Progenitor cell of endocrine pancreas (in vitro differentiated cells): ENCODE measurements around the gene PLXNB1. TPM values are rescaled to one million over a fixed set of nuclear protein-coding genes. Genes with fewer than 3 reads are reported as not detected.

ENCODE experiments used
- DNase-seq: peaks from one replicate; pipeline ENCODE4 v3.0.0; 2021; ENCODE audit warnings: low spot score; ENCODE audit not compliant: unreplicated experiment
- H3K27ac Mint-ChIP-seq: 2 replicates; pipeline ENCODE4 v1.8.0; 2021; ENCODE audit warnings: mild to moderate bottlenecking, moderate library complexity, mixed read lengths
- H3K27me3 Mint-ChIP-seq: 2 replicates; pipeline ENCODE4 v1.8.0; 2021; ENCODE audit warnings: mixed read lengths
- H3K36me3 Mint-ChIP-seq: 2 replicates; pipeline ENCODE4 v1.8.0; 2022; ENCODE audit warnings: mixed read lengths; ENCODE audit not compliant: insufficient read depth
- H3K4me1 Mint-ChIP-seq: 2 replicates; pipeline ENCODE4 v1.8.0; 2021; ENCODE audit warnings: low read depth, mixed read lengths
- H3K4me3 Mint-ChIP-seq: 2 replicates; pipeline ENCODE4 v1.8.0; 2021; ENCODE audit warnings: low read depth, mild to moderate bottlenecking, moderate library complexity, mixed read lengths
- H3K9me3 Mint-ChIP-seq: 2 replicates; pipeline ENCODE4 v1.8.0; 2021; ENCODE audit warnings: low read depth, mixed read lengths
- CTCF ChIP-seq: fragments of 200-600 bp; sonication (generic); IDR thresholded peaks from one replicate; pipeline ENCODE4 v1.5.0; 2021; ENCODE audit warnings: antibody characterized with exemption, mild to moderate bottlenecking; ENCODE audit not compliant: unreplicated experiment
- total RNA-seq: library from RNA; stranded (reverse); gene quantifications from 2 replicates; pipeline ENCODE4 v1.2.1, GENCODE V29; 2021

The PLXNB1 gene
- total RNA-seq, 1 donor from 2014 or later = 543 TPM

DNA sequence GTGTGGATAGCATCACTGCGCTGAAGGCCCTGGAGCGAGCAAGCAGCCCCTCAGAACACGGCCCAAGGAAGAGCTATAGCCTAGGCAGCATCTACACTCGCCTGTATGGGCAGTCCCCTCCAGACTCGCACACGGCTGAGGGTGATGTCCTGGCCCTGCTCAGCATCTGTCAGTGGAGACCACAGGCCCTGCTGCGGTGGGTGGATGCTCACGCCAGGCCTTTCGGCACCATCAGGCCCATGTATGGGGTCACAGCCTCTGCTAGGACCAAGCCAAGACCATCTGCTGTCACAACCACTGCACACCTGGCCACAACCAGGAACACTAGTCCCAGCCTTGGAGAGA lies 37.2 kb upstream of the PLXNB1 start:
- Mint-ChIP-seq H3K4me1 (peaks cover 18% of the 10 kb centered on the region), H3K27ac (peak overlapping the region; percentile 98), H3K4me3 (no peak overlapping the region), H3K9me3 (no peaks in the 10 kb centered on the region), H3K36me3 (peaks cover 9% of the 10 kb centered on the region), H3K27me3 (no peaks in the 10 kb centered on the region)
- DNase-seq = no peak
- no peak for TF ChIP-seq CTCF

- DNase-seq = no peak
- no peaks in the 10 kb centered on the region for H3K27me3 Mint-ChIP-seq
- no peaks in the 10 kb centered on the region for H3K9me3 Mint-ChIP-seq
These were observed 36.7 kb upstream of the PLXNB1 start for GRCh38 chr3:48466386-48467109.

GRCh38 chr3:48465531-48466378 lies 35.9 kb upstream of the PLXNB1 start:
- peak; percentile 71 for TF ChIP-seq CTCF
- peaks cover 18% of the 10 kb centered on the region for H3K4me1 Mint-ChIP-seq
- peak overlapping the region; percentile 98 for H3K27ac Mint-ChIP-seq
- H3K9me3 Mint-ChIP-seq = no peaks in the 10 kb centered on the region
- peaks cover 10% of the 10 kb centered on the region for H3K36me3 Mint-ChIP-seq
- DNase-seq = peak; percentile 85
- peak overlapping the region; percentile 56 for H3K4me3 Mint-ChIP-seq
- H3K27me3 Mint-ChIP-seq = no peaks in the 10 kb centered on the region

More at GRCh38 chr3:48466386-48467109, 36.7 kb upstream of the PLXNB1 start:
- peaks cover 18% of the 10 kb centered on the region for H3K4me1 Mint-ChIP-seq
- no peak overlapping the region for H3K4me3 Mint-ChIP-seq
- peaks cover 9% of the 10 kb centered on the region for H3K36me3 Mint-ChIP-seq
- peak overlapping the region; percentile 98 for H3K27ac Mint-ChIP-seq
- TF ChIP-seq CTCF = no peak

GRCh38 chr3:48465237-48465530 lies 35.3 kb upstream of the PLXNB1 start:
- no peaks in the 10 kb centered on the region for H3K27me3 Mint-ChIP-seq
- H3K4me3 Mint-ChIP-seq = no peak overlapping the region
- peak overlapping the region; percentile 98 for H3K27ac Mint-ChIP-seq
- H3K9me3 Mint-ChIP-seq = no peaks in the 10 kb centered on the region
- DNase-seq = no peak
- H3K36me3 Mint-ChIP-seq = peaks cover 10% of the 10 kb centered on the region
- TF ChIP-seq CTCF = no peak
- peaks cover 18% of the 10 kb centered on the region for H3K4me1 Mint-ChIP-seq

DNA sequence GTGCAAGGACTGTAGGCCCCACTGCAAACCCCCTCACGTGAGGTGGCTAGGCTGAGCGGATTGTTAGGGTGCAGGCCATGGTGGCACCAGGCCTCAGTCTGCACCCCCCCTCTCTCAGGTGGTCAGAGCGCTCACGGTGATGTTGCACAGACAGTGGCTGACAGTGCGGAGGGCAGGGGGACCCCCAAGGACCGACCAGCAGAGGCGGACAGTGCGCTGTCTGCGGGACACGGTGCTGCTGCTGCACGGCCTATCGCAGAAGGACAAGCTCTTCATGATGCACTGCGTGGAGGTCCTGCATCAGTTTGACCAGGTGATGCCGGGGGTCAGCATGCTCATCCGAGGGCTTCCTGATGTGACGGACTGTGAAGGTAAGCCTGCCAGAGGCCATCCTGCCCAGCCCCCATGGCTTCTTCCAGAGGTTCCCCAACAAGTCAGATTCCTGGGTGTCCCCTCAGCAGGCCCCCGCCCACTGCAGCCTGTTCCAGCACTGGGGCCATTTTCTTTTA lies 34.9 kb upstream of the PLXNB1 start:
- DNase-seq = no peak
- H3K27ac Mint-ChIP-seq = peak overlapping the region; percentile 98
- peaks cover 8% of the 10 kb centered on the region for H3K36me3 Mint-ChIP-seq
- no peaks in the 10 kb centered on the region for H3K27me3 Mint-ChIP-seq
- H3K4me3 Mint-ChIP-seq = no peak overlapping the region
- peaks cover 15% of the 10 kb centered on the region for H3K4me1 Mint-ChIP-seq
- no peak for TF ChIP-seq CTCF
- no peaks in the 10 kb centered on the region for H3K9me3 Mint-ChIP-seq
